NCI-H1417 treated with DMSO at 0.1 percent for 48 hours (cell line): Measurements from ENCODE around the gene SHROOM1.
"Not testable (repeated sequence)": the region's sequence is repeated elsewhere in the genome, so short reads cannot be mapped to it uniquely, and the experiment has no call there.

Source experiments
- DNase-seq: peaks from one replicate; lab custom pipeline; 2025; lab: John Stamatoyannopoulos, UW

The SHROOM1 gene

GRCh38 chr5:132830436-132831094 is at the start of gene SHROOM1:
SHROOM1 (minus strand) TSS chr5:132830647; CDS start chr5:132826140, 4,507 bp downstream.
- no peak for DNase-seq

- DNase-seq = no peak
Observed at GRCh38 chr5:132877938-132878337, 47.5 kb upstream of the SHROOM1 start.

- no peak for DNase-seq
Observed at GRCh38 chr5:132877466-132877865, 47.0 kb upstream of the SHROOM1 start.

GRCh38 chr5:132876020-132876759 is 45.7 kb upstream of the SHROOM1 start:
- no peak for DNase-seq

- DNase-seq = no peak
Observed at GRCh38 chr5:132873930-132874271, 43.5 kb upstream of the SHROOM1 start.

- no peak for DNase-seq
Observed at GRCh38 chr5:132873119-132873929, 42.9 kb upstream of the SHROOM1 start, which contains the start of gene LEAP2. LEAP2 (plus strand) TSS chr5:132873668; CDS start chr5:132873695, 27 bp downstream.

- DNase-seq = no peak
Observed at GRCh38 chr5:132872788-132873118, 42.3 kb upstream of the SHROOM1 start.

- DNase-seq = no peak
Observed at GRCh38 chr5:132871459-132872284, 41.2 kb upstream of the SHROOM1 start.

GRCh38 chr5:132870801-132871200 is 40.4 kb upstream of the SHROOM1 start:
- no peak for DNase-seq

- no peak for DNase-seq
Observed at GRCh38 chr5:132868754-132869153, 38.3 kb upstream of the SHROOM1 start.

GRCh38 chr5:132867046-132867451 is 36.6 kb upstream of the SHROOM1 start:
- DNase-seq = no peak

GRCh38 chr5:132866342-132867045 is 36.0 kb upstream of the SHROOM1 start, which contains the start of the genes GDF9 and UQCRQ:
GDF9 (minus strand) TSS chr5:132866469; CDS start chr5:132864533, 1,936 bp downstream.
UQCRQ (plus strand) TSS chr5:132866642; CDS start chr5:132866882, 240 bp downstream.
- DNase-seq = peak; percentile 86

GRCh38 chr5:132865668-132866341 is 35.4 kb upstream of the SHROOM1 start:
- no peak for DNase-seq

- DNase-seq = no peak
Observed at GRCh38 chr5:132860742-132861141, 30.3 kb upstream of the SHROOM1 start.

GRCh38 chr5:132859889-132860437 is 29.5 kb upstream of the SHROOM1 start:
- no peak for DNase-seq

GRCh38 chr5:132856011-132856410 is 25.6 kb upstream of the SHROOM1 start:
- DNase-seq = no peak

GRCh38 chr5:132854992-132855391 is 24.5 kb upstream of the SHROOM1 start:
- not testable (repeated sequence) for DNase-seq

- no peak for DNase-seq
Observed at GRCh38 chr5:132854301-132854700, 23.9 kb upstream of the SHROOM1 start.

- no peak for DNase-seq
Observed at GRCh38 chr5:132853790-132854189, 23.3 kb upstream of the SHROOM1 start.

- no peak for DNase-seq
Observed at GRCh38 chr5:132853323-132853722, 22.9 kb upstream of the SHROOM1 start.
